ENCODE results near the gene COL9A3.

The COL9A3 gene

GRCh38 chr20:62772990-62773844 is 43.6 kb upstream of the COL9A3 start:
- Histone ChIP-seq H3K4me3 (no peak overlapping the region), H3K27ac (no peak overlapping the region), H3K36me3 (no peaks in the 10 kb centered on the region), H3K4me1 (peaks cover 0 to 7% (median 0%) of the 10 kb centered on the region in 4 donors), H3K9me3 (no peaks in the 10 kb centered on the region), H3K27me3 (peaks cover 0 to 88% of the 10 kb centered on the region in 2 donors)
- intact Hi-C loops (cut with DNase I; ENCODE audit: low total_unique reads): no loop called here
- DNase-seq: no peak
- TF ChIP-seq, protein P1, sequence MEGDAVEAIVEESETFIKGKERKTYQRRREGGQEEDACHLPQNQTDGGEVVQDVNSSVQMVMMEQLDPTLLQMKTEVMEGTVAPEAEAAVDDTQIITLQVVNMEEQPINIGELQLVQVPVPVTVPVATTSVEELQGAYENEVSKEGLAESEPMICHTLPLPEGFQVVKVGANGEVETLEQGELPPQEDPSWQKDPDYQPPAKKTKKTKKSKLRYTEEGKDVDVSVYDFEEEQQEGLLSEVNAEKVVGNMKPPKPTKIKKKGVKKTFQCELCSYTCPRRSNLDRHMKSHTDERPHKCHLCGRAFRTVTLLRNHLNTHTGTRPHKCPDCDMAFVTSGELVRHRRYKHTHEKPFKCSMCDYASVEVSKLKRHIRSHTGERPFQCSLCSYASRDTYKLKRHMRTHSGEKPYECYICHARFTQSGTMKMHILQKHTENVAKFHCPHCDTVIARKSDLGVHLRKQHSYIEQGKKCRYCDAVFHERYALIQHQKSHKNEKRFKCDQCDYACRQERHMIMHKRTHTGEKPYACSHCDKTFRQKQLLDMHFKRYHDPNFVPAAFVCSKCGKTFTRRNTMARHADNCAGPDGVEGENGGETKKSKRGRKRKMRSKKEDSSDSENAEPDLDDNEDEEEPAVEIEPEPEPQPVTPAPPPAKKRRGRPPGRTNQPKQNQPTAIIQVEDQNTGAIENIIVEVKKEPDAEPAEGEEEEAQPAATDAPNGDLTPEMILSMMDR (IDR thresholded peaks at IDR 0.05): no peak

GRCh38 chr20:62773845-62774714 is 42.8 kb upstream of the COL9A3 start:
- no peak overlapping the region for H3K4me3 ChIP-seq
- DNase-seq: no peak
- H3K27ac ChIP-seq: no peak overlapping the region
- intact Hi-C loops (cut with DNase I; ENCODE audit: low total_unique reads): no loop called here
- TF ChIP-seq, protein P1 (IDR thresholded peaks at IDR 0.05): no peak
- no peaks in the 10 kb centered on the region for H3K4me1 ChIP-seq
- H3K36me3 ChIP-seq: no peaks in the 10 kb centered on the region
- peaks cover 0 to 91% of the 10 kb centered on the region in 2 donors for H3K27me3 ChIP-seq
- no peaks in the 10 kb centered on the region for H3K9me3 ChIP-seq

- no peaks in the 10 kb centered on the region for H3K9me3 ChIP-seq
- no peak overlapping the region for H3K27ac ChIP-seq
- no peaks in the 10 kb centered on the region for H3K36me3 ChIP-seq
- H3K4me1 ChIP-seq: no peaks in the 10 kb centered on the region
- H3K4me3 ChIP-seq: no peak overlapping the region
- peaks cover 0 to 89% of the 10 kb centered on the region in 2 donors for H3K27me3 ChIP-seq
- intact Hi-C loops (cut with DNase I; ENCODE audit: low total_unique reads): no loop called here
- TF ChIP-seq, protein P1 (IDR thresholded peaks at IDR 0.05): no peak
- no peak for DNase-seq
These were observed 42.1 kb upstream of the COL9A3 start for GRCh38 chr20:62774762-62775161.

GRCh38 chr20:62775206-62775605 is 41.6 kb upstream of the COL9A3 start:
- TF ChIP-seq, protein P1 (IDR thresholded peaks at IDR 0.05): no peak
- DNase-seq: no peak

DNA sequence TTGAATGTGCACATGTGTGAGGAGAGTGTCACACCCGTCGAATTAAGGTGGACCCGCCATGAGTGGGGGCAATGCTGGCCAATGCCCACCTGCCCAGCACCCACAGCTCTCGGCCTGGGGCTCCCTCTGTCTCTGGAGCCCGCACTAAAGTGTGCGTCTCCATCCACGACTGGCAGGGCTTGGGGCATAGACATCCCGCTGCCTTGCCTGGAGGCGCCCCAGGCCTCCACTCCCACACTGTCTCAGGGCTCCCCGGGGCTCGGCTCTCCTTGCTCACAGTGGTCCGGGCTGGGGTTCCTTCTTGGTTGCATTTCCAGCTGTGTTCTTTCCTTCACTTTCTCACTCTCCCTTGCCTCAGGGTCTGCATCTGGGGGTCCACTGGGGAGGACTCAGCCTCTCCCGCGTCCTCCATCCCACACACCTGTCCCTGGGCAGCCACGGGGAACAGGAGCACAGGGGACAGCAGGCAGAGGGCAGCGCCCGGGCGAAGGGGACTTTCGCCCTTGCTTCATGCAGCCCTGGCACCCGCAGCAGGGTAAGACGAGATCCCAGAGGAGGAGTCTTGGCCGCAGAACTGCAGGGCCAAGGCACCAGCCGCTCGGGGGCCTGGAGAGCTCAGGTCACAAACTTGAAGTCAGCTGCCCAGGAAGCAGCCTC is 40.7 kb upstream of the COL9A3 start:
- Histone ChIP-seq H3K36me3 (no peaks in the 10 kb centered on the region), H3K4me3 (no peak overlapping the region), H3K4me1 (no peaks in the 10 kb centered on the region), H3K27me3 (peaks cover 0 to 82% of the 10 kb centered on the region in 2 donors), H3K27ac (no peak overlapping the region), H3K9me3 (no peaks in the 10 kb centered on the region)
- intact Hi-C loops (cut with DNase I; ENCODE audit: low total_unique reads): no loop called here
- no peak for DNase-seq
- TF ChIP-seq, protein P1 (IDR thresholded peaks at IDR 0.05): no peak

More at GRCh38 chr20:62775206-62775605, 41.6 kb upstream of the COL9A3 start:
- Histone ChIP-seq H3K36me3 (no peaks in the 10 kb centered on the region), H3K4me1 (no peaks in the 10 kb centered on the region), H3K27me3 (peaks cover 0 to 89% of the 10 kb centered on the region in 2 donors), H3K4me3 (no peak overlapping the region), H3K9me3 (no peaks in the 10 kb centered on the region), H3K27ac (no peak overlapping the region)
- intact Hi-C loops (cut with DNase I; ENCODE audit: low total_unique reads): no loop called here
